Activated naive CD4-positive, alpha-beta T cell treated with anti-CD3 and anti-CD28 coated beads, Interleukin-2, amount 50 U/mL, for 72 hours (primary cell): Measurements from ENCODE around the gene UGT2B7. TPM values are rescaled to one million over a fixed set of nuclear protein-coding genes. Genes with fewer than 3 reads are reported as not detected.
"Not testable (repeated sequence)": the region's sequence is repeated elsewhere in the genome, so short reads cannot be mapped to it uniquely, and the experiment has no call there.

ENCODE experiments used
- ATAC-seq, 2 donors: fragments of 150-1000 bp; cut with Tn5 transposase; 2 replicates each; pipeline ENCODE4 v1.10.0; 2021; ENCODE audit warnings: mild to moderate bottlenecking in 2 of 2, moderate library complexity in 2 of 2
- DNase-seq, 2 donors: peaks; one replicate each; pipeline ENCODE4 v3.0.0; 2021 to 2022; ENCODE audit warnings: low spot score in 2 of 2
- H3K27ac Mint-ChIP-seq, 2 donors: one replicate each; pipeline ENCODE4 v1.8.0; 2022; ENCODE audit warnings: mild to moderate bottlenecking in 2 of 2, mixed read lengths in 2 of 2
- H3K36me3 Mint-ChIP-seq, 2 donors: one replicate each; pipeline ENCODE4 v1.8.0; 2022; ENCODE audit warnings: mixed read lengths in 2 of 2
- H3K9me3 Mint-ChIP-seq, 2 donors: one replicate each; pipeline ENCODE4 v1.8.0; 2022; ENCODE audit warnings: mixed read lengths in 2 of 2
- total RNA-seq, 2 donors: library from RNA; stranded (reverse); gene quantifications; one replicate each; pipeline ENCODE4 v1.2.3, GENCODE V29; 2022

Gene UGT2B7
- total RNA-seq, result not detected

DNA sequence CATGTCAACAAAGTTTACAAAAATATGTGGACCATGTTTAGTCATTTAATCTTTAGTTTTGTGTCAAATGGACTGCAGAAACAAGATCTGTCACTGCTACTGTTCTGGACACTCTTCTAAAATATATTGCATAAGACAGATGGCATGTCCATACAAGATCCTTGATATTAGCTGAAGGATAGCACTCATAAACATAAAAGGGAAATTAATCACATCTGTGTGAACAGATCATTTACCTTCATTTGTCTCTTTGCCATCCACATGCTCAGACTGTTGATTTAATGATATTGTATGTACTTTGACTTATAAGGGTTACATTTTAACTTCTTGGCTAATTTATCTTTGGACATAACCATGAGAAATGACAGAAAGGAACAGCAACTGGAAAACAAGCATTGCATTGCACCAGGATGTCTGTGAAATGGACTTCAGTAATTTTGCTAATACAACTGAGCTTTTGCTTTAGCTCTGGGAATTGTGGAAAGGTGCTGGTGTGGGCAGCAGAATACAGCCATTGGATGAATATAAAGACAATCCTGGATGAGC lies at the start of gene UGT2B7:
UGT2B7 (plus strand) TSS at position 364 of the 546 bp plus-strand sequence; CDS start at position 411, 47 bp downstream.
- Mint-ChIP-seq H3K27ac (no peak within 1 kb of the TSS), H3K9me3 (no peaks in the 10 kb centered on the region)
- no peak for ATAC-seq

GRCh38 chr4:69049860-69050259 lies 46.4 kb upstream of the UGT2B7 start:
- ATAC-seq, result no peak
- no peaks in the 10 kb centered on the region for H3K36me3 Mint-ChIP-seq

More for the DNA sequence above, at the start of gene UGT2B7:
- H3K36me3 Mint-ChIP-seq, result no peaks in the 10 kb centered on the region
- no peak for DNase-seq

GRCh38 chr4:69050853-69051575 lies 45.3 kb upstream of the UGT2B7 start:
- not testable (repeated sequence) for H3K9me3 Mint-ChIP-seq, H3K27ac Mint-ChIP-seq, H3K36me3 Mint-ChIP-seq, ATAC-seq, DNase-seq

More at GRCh38 chr4:69049860-69050259, 46.4 kb upstream of the UGT2B7 start:
- no peak overlapping the region for H3K27ac Mint-ChIP-seq
- H3K9me3 Mint-ChIP-seq, result no peaks in the 10 kb centered on the region
- DNase-seq, result no peak

GRCh38 chr4:69051576-69051943 lies 44.7 kb upstream of the UGT2B7 start:
- Mint-ChIP-seq H3K27ac (peak overlapping the region in 1 of 2 donors; percentile 65), H3K36me3 (no peaks in the 10 kb centered on the region), H3K9me3 (no peaks in the 10 kb centered on the region)
- ATAC-seq (no peak), DNase-seq (no peak)

GRCh38 chr4:69053309-69053885 lies 42.9 kb upstream of the UGT2B7 start:
- H3K36me3 Mint-ChIP-seq, ATAC-seq, H3K27ac Mint-ChIP-seq, DNase-seq, H3K9me3 Mint-ChIP-seq: not testable (repeated sequence)

DNA sequence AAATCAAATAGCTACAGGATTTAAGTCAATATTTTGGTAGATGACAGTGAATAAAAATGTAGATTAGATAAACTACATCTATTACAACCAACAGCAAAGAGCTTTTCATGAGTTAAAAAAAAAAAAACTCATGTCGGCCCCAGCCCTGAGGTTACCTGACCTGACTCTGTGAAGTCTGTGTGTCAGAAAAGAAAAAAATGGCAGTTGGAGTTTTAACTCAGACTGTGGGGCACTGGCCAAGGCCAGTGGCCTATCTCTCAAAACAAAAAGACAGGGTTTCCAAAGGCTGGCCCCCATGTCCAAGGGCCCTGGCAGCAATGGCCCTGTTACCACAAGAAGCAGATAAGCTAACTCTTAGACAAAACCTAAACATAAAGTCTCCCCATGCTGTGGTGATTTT lies 42.2 kb upstream of the UGT2B7 start:
- not testable (repeated sequence) for H3K36me3 Mint-ChIP-seq, H3K27ac Mint-ChIP-seq, H3K9me3 Mint-ChIP-seq, DNase-seq, ATAC-seq

- Mint-ChIP-seq H3K9me3 (no peaks in the 10 kb centered on the region), H3K36me3 (no peaks in the 10 kb centered on the region), H3K27ac (no peak overlapping the region)
- DNase-seq, result no peak
- no peak for ATAC-seq
Measured at GRCh38 chr4:69054578-69055200, 41.6 kb upstream of the UGT2B7 start.

GRCh38 chr4:69056150-69056549 lies 40.1 kb upstream of the UGT2B7 start:
- H3K27ac Mint-ChIP-seq, result no peak overlapping the region
- no peaks in the 10 kb centered on the region for H3K36me3 Mint-ChIP-seq
- no peak for DNase-seq
- no peaks in the 10 kb centered on the region for H3K9me3 Mint-ChIP-seq
- ATAC-seq, result no peak

DNA sequence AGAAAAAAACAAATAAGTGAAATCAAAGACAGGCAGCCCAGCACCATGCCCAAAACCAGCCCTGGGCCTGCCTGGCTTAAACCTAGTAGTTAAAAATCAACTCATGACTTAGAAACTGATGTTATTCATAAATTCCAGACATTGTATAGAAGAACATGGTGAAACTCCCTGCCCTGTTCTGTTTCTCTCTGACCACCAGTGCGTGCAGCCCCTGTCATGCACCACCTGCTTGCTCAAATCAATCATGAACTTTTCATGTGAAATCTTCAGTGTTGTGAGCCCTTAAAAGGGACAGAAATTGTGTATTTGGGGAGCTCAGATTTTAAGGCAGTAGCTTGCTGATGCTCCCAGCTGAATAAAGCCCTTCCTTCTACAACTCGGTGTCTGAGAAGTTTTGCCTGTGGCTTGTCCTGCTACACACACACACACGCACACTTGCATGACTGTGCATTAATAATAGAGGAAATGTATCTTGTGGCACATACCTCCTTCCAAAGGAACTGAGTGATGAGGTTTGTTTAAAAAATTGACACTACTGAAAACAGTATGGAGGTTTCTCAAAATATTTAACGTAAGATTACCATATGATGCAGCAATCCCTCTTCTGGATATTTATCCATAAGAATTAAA lies 39.2 kb upstream of the UGT2B7 start:
- Mint-ChIP-seq H3K27ac (no peak overlapping the region), H3K36me3 (no peaks in the 10 kb centered on the region), H3K9me3 (no peaks in the 10 kb centered on the region)
- DNase-seq (no peak), ATAC-seq (no peak)

GRCh38 chr4:69057620-69058409 lies 38.5 kb upstream of the UGT2B7 start:
- Mint-ChIP-seq H3K36me3 (no peaks in the 10 kb centered on the region), H3K9me3 (peaks cover 0 to 4% of the 10 kb centered on the region in 2 donors)

DNA sequence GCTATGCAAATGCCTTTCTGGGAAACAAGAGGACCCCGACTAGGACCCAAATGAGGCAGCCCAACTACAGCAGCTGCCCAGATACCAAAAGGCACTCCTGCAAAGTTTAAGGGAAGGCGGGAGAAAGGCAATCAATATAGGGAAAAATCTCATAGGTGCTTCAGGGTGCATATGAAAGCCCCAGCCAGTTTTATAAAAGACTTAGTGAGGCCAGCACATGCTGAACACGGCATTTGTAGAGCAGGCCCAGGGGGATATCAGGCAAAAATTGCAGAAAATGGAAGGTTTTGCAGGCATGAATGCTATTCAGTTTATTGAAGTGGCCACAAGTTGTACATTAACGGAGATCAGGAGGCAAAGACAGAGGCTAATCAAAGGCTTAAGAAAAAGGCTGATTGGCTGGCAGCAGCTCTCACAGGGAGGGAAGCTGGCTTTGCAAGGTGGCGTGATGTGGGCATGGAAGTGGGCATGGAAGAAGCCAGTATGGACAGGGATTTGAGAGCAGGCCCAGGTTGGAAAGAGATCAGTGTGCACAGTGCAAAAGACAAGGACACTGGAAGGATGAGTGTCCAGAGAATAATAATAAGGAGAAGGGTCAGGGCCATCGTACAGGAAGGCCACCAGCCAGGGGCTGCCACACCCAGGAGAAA lies 37.7 kb upstream of the UGT2B7 start:
- no peaks in the 10 kb centered on the region for H3K36me3 Mint-ChIP-seq

More at GRCh38 chr4:69057620-69058409, 38.5 kb upstream of the UGT2B7 start:
- no peak for ATAC-seq
- no peak for DNase-seq
- H3K27ac Mint-ChIP-seq, result no peak overlapping the region

DNA sequence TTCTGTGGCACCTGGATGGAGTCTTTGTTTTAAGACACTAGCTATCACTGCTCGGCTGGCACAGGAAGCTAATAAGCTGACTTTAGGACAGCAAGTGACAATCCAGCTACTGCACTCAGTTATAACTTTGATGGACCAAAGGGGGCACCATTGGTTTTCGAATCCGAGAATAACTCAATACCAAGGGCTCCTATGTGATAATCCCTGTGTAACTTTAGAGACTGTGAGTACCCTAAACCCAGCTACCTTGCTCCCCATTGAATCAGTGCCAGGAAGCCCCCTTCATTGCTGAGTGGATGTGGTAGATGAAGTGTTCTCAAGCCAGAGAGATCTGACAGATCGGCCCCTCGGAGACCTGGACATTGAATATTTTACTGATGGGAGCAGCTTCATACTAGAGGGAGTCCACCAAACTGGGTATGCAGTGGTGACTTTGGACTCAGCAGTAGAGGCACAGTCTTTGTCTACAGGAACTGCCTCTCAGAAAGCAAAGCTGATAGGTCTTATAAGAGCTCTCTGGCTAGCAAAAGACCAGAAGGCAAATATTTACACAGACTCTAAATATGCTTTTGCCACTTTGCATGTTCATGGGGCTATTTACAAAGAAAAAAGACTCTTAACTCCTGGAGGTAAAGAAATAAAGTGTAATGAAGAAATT lies 35.5 kb upstream of the UGT2B7 start:
- Mint-ChIP-seq H3K27ac (no peak overlapping the region), H3K9me3 (peaks cover 0 to 4% of the 10 kb centered on the region in 2 donors), H3K36me3 (no peaks in the 10 kb centered on the region)
- DNase-seq, result no peak
- ATAC-seq, result no peak

More for the DNA sequence above, 37.7 kb upstream of the UGT2B7 start:
- DNase-seq, result no peak
- H3K27ac Mint-ChIP-seq, result no peak overlapping the region
- ATAC-seq, result no peak
- H3K9me3 Mint-ChIP-seq, result peaks cover 0 to 4% of the 10 kb centered on the region in 2 donors

- Mint-ChIP-seq H3K9me3 (peaks cover 0 to 4% of the 10 kb centered on the region in 2 donors), H3K36me3 (no peaks in the 10 kb centered on the region), H3K27ac (no peak overlapping the region)
- no peak for ATAC-seq
- DNase-seq, result no peak
Measured at GRCh38 chr4:69064391-69064790, 31.9 kb upstream of the UGT2B7 start.

DNA sequence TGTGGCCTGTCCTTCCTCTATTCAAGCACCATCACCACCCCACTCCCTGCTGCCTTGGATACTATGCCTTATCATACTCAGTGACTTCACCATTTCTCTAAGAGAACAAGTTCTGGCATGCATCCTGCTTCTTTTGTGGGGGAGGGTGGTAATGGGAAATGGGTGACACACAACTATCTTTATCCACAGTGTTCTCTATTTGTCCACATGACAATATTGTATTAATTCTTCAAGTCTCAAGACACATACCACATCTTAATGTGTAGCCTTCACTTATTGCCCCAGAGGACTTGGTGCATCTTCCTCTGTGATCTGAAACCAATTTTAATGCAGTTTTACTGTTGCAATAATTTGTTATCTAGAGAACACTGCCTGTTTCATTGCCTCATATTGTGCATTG lies 29.3 kb upstream of the UGT2B7 start:
- H3K36me3 Mint-ChIP-seq, result no peaks in the 10 kb centered on the region
- no peak for ATAC-seq
- H3K27ac Mint-ChIP-seq, result no peak overlapping the region
- H3K9me3 Mint-ChIP-seq, result peaks cover 0 to 4% of the 10 kb centered on the region in 2 donors
- no peak for DNase-seq

GRCh38 chr4:69069085-69069484 lies 27.2 kb upstream of the UGT2B7 start:
- H3K36me3 Mint-ChIP-seq, result no peaks in the 10 kb centered on the region
- DNase-seq (no peak), ATAC-seq (no peak)
- H3K9me3 Mint-ChIP-seq, result no peaks in the 10 kb centered on the region
- peak overlapping the region in 1 of 2 donors; percentile 29 for H3K27ac Mint-ChIP-seq
